GM12878 (cell line): ENCODE results near the gene BTG1. TPM values are rescaled to one million over a fixed set of nuclear protein-coding genes. Genes with fewer than 3 reads are reported as not detected.

Experiments
- ASH2L ChIP-seq: fragments of 300-600, 200-600 bp; sonication (generic); IDR thresholded peaks from 2 replicates; pipeline ENCODE4 v1.6.1; 2017; ENCODE audit warnings: low read depth, mild to moderate bottlenecking, borderline replicate concordance
- ATF7 ChIP-seq: fragments of 450-650 bp; IDR thresholded peaks from 2 replicates; pipeline ENCODE4 v1.6.1; 2016; ENCODE audit warnings: low read depth, mild to moderate bottlenecking
- BMI1 ChIP-seq: fragments of 450-650 bp; IDR thresholded peaks from 2 replicates; pipeline ENCODE4 v1.6.1; 2016; ENCODE audit warnings: mild to moderate bottlenecking, moderate library complexity, borderline replicate concordance
- CREM ChIP-seq: IDR thresholded peaks from 2 replicates; pipeline ENCODE4 v1.6.1; 2014; ENCODE audit warnings: antibody characterized with exemption, low read depth
- CUX1 ChIP-seq: IDR thresholded peaks from 2 replicates; pipeline ENCODE4 v1.6.1; 2012; ENCODE audit warnings: improper control_type of control experiment, low read depth, low read length; ENCODE audit not compliant: insufficient replicate concordance
- HDAC6 ChIP-seq: fragments of 200-600 bp; sonication (generic); IDR thresholded peaks from one replicate; pipeline ENCODE4 v1.8.0; 2017; ENCODE audit warnings: antibody characterized with exemption; ENCODE audit not compliant: unreplicated experiment
- IKZF2 ChIP-seq, 2 experiments: fragments of 450-650 bp; IDR thresholded peaks; 2 replicates each; pipeline ENCODE4 v1.6.1; 2017; ENCODE audit warnings: mild to moderate bottlenecking in 2 of 2, moderate library complexity in 2 of 2
- IRF4 ChIP-seq: IDR thresholded peaks from 2 replicates; pipeline ENCODE4 v1.6.1; 2011; ENCODE audit warnings: low read depth, low read length
- JUNB ChIP-seq: IDR thresholded peaks from 2 replicates; pipeline ENCODE4 v1.6.1; 2016; ENCODE audit warnings: antibody characterized with exemption, mild to moderate bottlenecking
- MEF2A ChIP-seq: IDR thresholded peaks from 2 replicates; pipeline ENCODE4 v1.6.1; 2011; ENCODE audit warnings: low read depth, mild to moderate bottlenecking, low read length, moderate library complexity; ENCODE audit not compliant: insufficient read depth
- PAX8 ChIP-seq: fragments of 450-650 bp; IDR thresholded peaks from 2 replicates; pipeline ENCODE4 v1.6.1; 2017; ENCODE audit warnings: mild to moderate bottlenecking, moderate library complexity
- POLR2AphosphoS2 ChIP-seq: IDR thresholded peaks from 2 replicates; pipeline ENCODE4 v1.6.1; 2011; ENCODE audit warnings: low read depth, mild to moderate bottlenecking, low read length, improper control_type of control experiment, moderate library complexity
- PRDM15 ChIP-seq: fragments of 450-650 bp; formaldehyde crosslinking; IDR thresholded peaks from 2 replicates; pipeline ENCODE4 v1.4.0; 2020; ENCODE audit warnings: mild to moderate bottlenecking, moderate library complexity
- RELA ChIP-seq: fragments of 450-650 bp; IDR thresholded peaks from 2 replicates; pipeline ENCODE4 v1.8.0; 2014; ENCODE audit warnings: borderline replicate concordance; ENCODE audit not compliant: partially characterized antibody
- RUNX3 ChIP-seq: IDR thresholded peaks from 2 replicates; pipeline ENCODE4 v1.6.1; 2012; ENCODE audit warnings: low read length, inconsistent platforms
- TAF1 ChIP-seq: IDR thresholded peaks from 2 replicates; pipeline ENCODE4 v1.6.1; 2011; ENCODE audit warnings: mild to moderate bottlenecking, low read depth, low read length, borderline replicate concordance
- ZBTB40 ChIP-seq: fragments of 450-650 bp; IDR thresholded peaks from 2 replicates; pipeline ENCODE4 v1.6.1; 2016; ENCODE audit warnings: mild to moderate bottlenecking, moderate library complexity, borderline replicate concordance
- polyA plus RNA-seq, 11 experiments: library from polyadenylated mRNA; depleted of rRNA in 4 of 11; unstranded in 6 of 11; stranded (reverse) in 5 of 11; fragments of >200 nt; fragmentation: Nextera tagmentation in 4 of 11; fragmentation: Illumina TruSeq in 1 of 11; extraction: Ambion mirVana in 4 of 11; extraction: Trizol in 1 of 11; gene quantifications; 1 replicate in 1 of 11; 2 replicates in 10 of 11; pipeline versions ENCODE4 v1.2.1 to v1.2.3, GENCODE V29; 2011 to 2016; ENCODE audit warnings: inconsistent platforms in 2 of 11, missing spikeins in 2 of 11, low read depth in 1 of 11
- total RNA-seq, 4 experiments: library from RNA; depleted of rRNA in 3 of 4; stranded (reverse); fragments of >200 nt in 3 of 4; fragmentation: Illumina TruSeq in 1 of 4; extraction: Trizol in 1 of 4; gene quantifications; 2 replicates each; pipeline versions ENCODE4 v1.2.1 to v1.2.3, GENCODE V29; 2013 to 2021

Gene BTG1
- total and polyA plus RNA-seq, 10 of the 15 experiments (the other 5 are each of a cell fraction or from before 2014, with no cell fraction given), result 23.7 to 194 (median 56.4) TPM

GRCh38 chr12:92134638-92135274, 10.9 kb downstream of the BTG1 start (continued):
- TF ChIP-seq ZBTB40, result peak; percentile 15; the same call in 1 of the 2 replicates
- peak; percentile 85; the same call in 1 of the 2 replicates for TF ChIP-seq IRF4
- no peak for TF ChIP-seq HDAC6
- TF ChIP-seq ASH2L, result no peak
- TF ChIP-seq POLR2AphosphoS2, result peak; percentile 44; the same call in 1 of the 2 replicates
- TF ChIP-seq CUX1, result peak; percentile 68
- peak; percentile 41; the same call in 1 of the 2 replicates for TF ChIP-seq ATF7
- TF ChIP-seq PAX8, result 0 out of 2 replicates have a peak, but pooled peaks have one; percentile 59
- TF ChIP-seq RUNX3, result peak; percentile 44
- TF ChIP-seq BMI1, result no peak
- TF ChIP-seq RELA, result no peak
- peak; percentile 46; the same call in 1 of the 2 replicates for TF ChIP-seq CREM
- TF ChIP-seq PRDM15, result 0 out of 2 replicates have a peak, but pooled peaks have one; percentile 49
- peak; percentile 84 to 85 for TF ChIP-seq IKZF2 (IDR thresholded peaks at IDR 0.05)
- TF ChIP-seq MEF2A, result peak; percentile 71; the same call in 1 of the 2 replicates
- no peak for TF ChIP-seq TAF1
- peak; percentile 98 for TF ChIP-seq JUNB
